K562 (cell line): ENCODE measurements around the gene A1BG. TPM values are rescaled to one million over a fixed set of nuclear protein-coding genes. Genes with fewer than 3 reads are reported as not detected.

Source experiments
- ATAC-seq: fragments of 200-7000 bp; cut with Tn5 transposase; 3 replicates; pipeline ENCODE4 v1.9.1; 2020; ENCODE audit warnings: moderate library complexity
- BruUV-seq: library from RNA; stranded (reverse); fragments of 400-500 nt; replicated peaks from 2 replicates; lab custom pipeline; 2021; lab: Mats Ljungman, UMichigan
- CTCF ChIA-PET: fragments of 300-600 bp; formaldehyde crosslinking; extraction: SDS; loops from one replicate; lab custom pipeline; 2021; ENCODE audit warnings: low intra/inter-chr PET ratio; lab: Yijun Ruan, JAX
- POLR2A ChIA-PET: fragments of 300-600, 350-650 bp; sonication (Branson Sonifier 250); formaldehyde crosslinking; extraction: SDS; loops from one replicate; lab custom pipeline; 2021; ENCODE audit warnings: antibody characterized with exemption, inconsistent platforms; lab: Yijun Ruan, JAX
- DNase-seq, 4 experiments: peaks; one replicate each; pipeline versions ENCODE4 v3.0.0 to v3.0.0-alpha.2; 2011 to 2018; ENCODE audit warnings: low spot score in 3 of 4, mixed read lengths in 3 of 4; ENCODE audit errors: extremely low read depth in 1 of 4
- FAIRE-seq: peaks from 2 replicates; lab custom pipeline; 2011; peaks lifted over from hg19 to GRCh38; lab: Jason Lieb, UNC
- H2AFZ ChIP-seq: 2 replicates; pipeline ENCODE4 v1.6.0; 2011; ENCODE audit warnings: low read depth, low read length, control low read depth, inconsistent platforms
- H3K27ac ChIP-seq: fragments of 200-600 bp; 3 replicates; pipeline ENCODE4 v1.8.0; 2011; ENCODE audit warnings: low read depth, mild to moderate bottlenecking, control low read depth, inconsistent platforms, low read length, moderate library complexity, mixed read lengths; ENCODE audit errors: extremely low read depth
- H3K27me3 ChIP-seq, 2 experiments: fragments of 300-600 bp in 1 of 2; 2 replicates in 1 of 2; 3 replicates in 1 of 2; pipeline versions ENCODE4 v1.6.0 to v1.8.0; 2011; ENCODE audit warnings: inconsistent platforms in 2 of 2, low read length in 2 of 2, mild to moderate bottlenecking in 1 of 2, mixed read lengths in 1 of 2, moderate library complexity in 1 of 2; ENCODE audit not compliant: control insufficient read depth in 2 of 2, insufficient read depth in 2 of 2
- H3K36me3 ChIP-seq: fragments of 300-600 bp; 3 replicates; pipeline ENCODE4 v1.8.0; 2011; ENCODE audit warnings: mild to moderate bottlenecking, low read length, inconsistent platforms; ENCODE audit not compliant: control insufficient read depth, insufficient read depth
- H3K4me1 ChIP-seq, 2 experiments: fragments of 200-600 bp in 1 of 2; replicated peaks in 1 of 2; 2 replicates in 1 of 2; 3 replicates in 1 of 2; pipeline versions ENCODE4 v1.5.1 to v1.8.0; 2011; ENCODE audit warnings: inconsistent platforms in 2 of 2, low read length in 2 of 2, mild to moderate bottlenecking in 1 of 2, mixed read lengths in 1 of 2, moderate library complexity in 1 of 2; ENCODE audit not compliant: control insufficient read depth in 2 of 2, insufficient read depth in 2 of 2
- H3K4me2 ChIP-seq: 2 replicates; pipeline ENCODE4 v1.6.1; 2011; ENCODE audit warnings: low read length, control low read depth, inconsistent platforms, mixed read lengths; ENCODE audit not compliant: insufficient read depth
- H3K4me3 ChIP-seq: fragments of 200-600 bp; sonication (generic), shearing (Covaris generic); 2 replicates; pipeline ENCODE4 v1.5.1; 2016; ENCODE audit warnings: control low read depth, inconsistent platforms
- H3K79me2 ChIP-seq: fragments of 200-600 bp; 3 replicates; pipeline ENCODE4 v1.8.0; 2011; ENCODE audit warnings: low read length, inconsistent platforms; ENCODE audit not compliant: control insufficient read depth, insufficient read depth
- H3K9ac ChIP-seq, 2 experiments: 2 replicates each; pipeline versions ENCODE4 v1.6.0 to v1.6.1; 2011; ENCODE audit warnings: low read depth in 2 of 2, low read length in 2 of 2, control low read depth in 1 of 2, inconsistent platforms in 1 of 2, mild to moderate bottlenecking in 1 of 2, mixed read lengths in 1 of 2; ENCODE audit not compliant: insufficient read depth in 1 of 2
- H3K9me1 ChIP-seq: one replicate; pipeline ENCODE4 v1.6.0; 2011; ENCODE audit warnings: inconsistent platforms, mild to moderate bottlenecking, low read length, moderate library complexity; ENCODE audit not compliant: control insufficient read depth, insufficient read depth
- H3K9me3 ChIP-seq: replicated peaks from 2 replicates; pipeline ENCODE4 v1.5.1; 2011; ENCODE audit warnings: low read depth, low read length, inconsistent platforms; ENCODE audit not compliant: control insufficient read depth, insufficient read depth
- H4K20me1 ChIP-seq: replicated peaks from 2 replicates; pipeline ENCODE4 v1.6.1; 2011; ENCODE audit warnings: low read length, inconsistent platforms, mixed read lengths; ENCODE audit not compliant: control insufficient read depth, insufficient read depth
- ARID4B ChIP-seq: sonication (generic); formaldehyde crosslinking; IDR thresholded peaks from 2 replicates; pipeline ENCODE4 v1.8.0; 2022; ENCODE audit warnings: mild to moderate bottlenecking, missing genetic modification reagents
- BRF1 ChIP-seq: IDR thresholded peaks from 3 replicates; pipeline ENCODE4 v1.6.1; 2011; ENCODE audit warnings: borderline replicate concordance, mild to moderate bottlenecking; ENCODE audit not compliant: insufficient read length; ENCODE audit errors: extremely low read depth
- FOXM1 ChIP-seq, 2 experiments: fragments of 450-650 bp in 1 of 2; sonication (generic) in 1 of 2; formaldehyde crosslinking in 1 of 2; IDR thresholded peaks; 2 replicates each; pipeline versions ENCODE4 v1.6.1 to v1.9.0; 2017 to 2022; ENCODE audit warnings: low read depth in 2 of 2, mild to moderate bottlenecking in 2 of 2, missing genetic modification reagents in 1 of 2, moderate library complexity in 1 of 2
- GABPA ChIP-seq: fragments of 200-800 bp; sonication (Bioruptor generic); conservative IDR thresholded peaks from 2 replicates; pipeline ENCODE4 v1.6.1; 2016; ENCODE audit warnings: low read depth, missing genetic modification characterization, missing compliant biosample characterization
- MLLT1 ChIP-seq, 2 experiments: fragments of 450-650 bp; IDR thresholded peaks; 2 replicates each; pipeline ENCODE4 v1.6.1; 2016
- NCOA2 ChIP-seq, 2 experiments: fragments of 450-650 bp; IDR thresholded peaks; 2 replicates each; pipeline ENCODE4 v1.6.1; 2018; ENCODE audit warnings: mild to moderate bottlenecking in 2 of 2, moderate library complexity in 1 of 2; ENCODE audit not compliant: partially characterized antibody in 2 of 2
- RBBP5 ChIP-seq: fragments of 200-600 bp; sonication (generic); IDR thresholded peaks from 2 replicates; pipeline ENCODE4 v1.6.1; 2012; ENCODE audit warnings: borderline replicate concordance, mild to moderate bottlenecking, low read length, control low read depth, inconsistent platforms; ENCODE audit not compliant: insufficient read depth, poor library complexity, severe bottlenecking
- RFX7 ChIP-seq: fragments of 250-450 bp; sonication (Bioruptor Pico); IDR thresholded peaks from 2 replicates; pipeline ENCODE4 v1.5.1; 2021; ENCODE audit warnings: mild to moderate bottlenecking
- SIRT6 ChIP-seq: IDR thresholded peaks from one replicate; pipeline ENCODE4 v1.6.1; 2012; ENCODE audit warnings: low read depth, mild to moderate bottlenecking, control low read depth, inconsistent platforms, low read length, moderate library complexity
- SMARCE1 ChIP-seq: fragments of 450-650 bp; IDR thresholded peaks from 2 replicates; pipeline ENCODE4 v1.7.1; 2016; ENCODE audit warnings: mild to moderate bottlenecking
- WHSC1 ChIP-seq: IDR thresholded peaks from one replicate; pipeline ENCODE4 v1.6.1; 2012; ENCODE audit warnings: low read length, control low read depth, inconsistent platforms
- ZNF12 ChIP-seq: sonication (generic); formaldehyde crosslinking; IDR thresholded peaks from 2 replicates; pipeline ENCODE4 v1.4.0; 2020; ENCODE audit warnings: mild to moderate bottlenecking, missing genetic modification reagents
- ZNF511 ChIP-seq: sonication (generic); formaldehyde crosslinking; IDR thresholded peaks from 2 replicates; pipeline ENCODE4 v1.8.0; 2022; ENCODE audit warnings: mild to moderate bottlenecking, missing genetic modification reagents
- WGBS: fragments of 100-300 bp; shearing (Covaris generic); methylation state at CpG from one replicate; pipeline ENCODE4 v1.1.6; 2016; ENCODE audit warnings: low coverage, mixed read lengths; ENCODE audit not compliant: insufficient coverage; ENCODE audit errors: missing lambda C conversion rate; 5-methylcytosine and 5-hydroxymethylcytosine counted together
- in situ Hi-C: fragments of 300-500 bp; cut with MboI; formaldehyde crosslinking; loops from 4 replicates; pipeline ENCODE4 v1.15.0; 2018; ENCODE audit warnings: inconsistent platforms, mixed read lengths
- intact Hi-C: fragments of 100-400 bp; cut with micrococcal nuclease; formaldehyde crosslinking; loops from 2 replicates; pipeline ENCODE4 v1.14.2; 2022
- polyA plus RNA-seq, 8 experiments: library from polyadenylated mRNA; depleted of rRNA in 4 of 8; stranded (reverse) in 5 of 8; unstranded in 3 of 8; fragments of >200 nt; fragmentation: Nextera tagmentation in 2 of 8; fragmentation: Illumina TruSeq in 1 of 8; extraction: Ambion mirVana in 2 of 8; extraction: Trizol in 1 of 8; gene quantifications; 2 replicates each; pipeline versions ENCODE4 v1.2.1 to v1.2.3, GENCODE V29; 2011 to 2014; ENCODE audit warnings: inconsistent platforms in 1 of 8, missing spikeins in 1 of 8
- total RNA-seq, 7 experiments: library from RNA; depleted of rRNA in 6 of 7; stranded (reverse); fragments of >200 nt in 6 of 7; fragmentation: Illumina TruSeq in 2 of 7; extraction: Trizol in 2 of 7; gene quantifications; 2 replicates each; pipeline versions ENCODE4 v1.2.1 to v1.2.3, GENCODE V29; 2011 to 2021; ENCODE audit warnings: low replicate concordance in 1 of 7

The A1BG gene
- total and polyA plus RNA-seq, 9 of the 15 experiments (the other 6 are each of a cell fraction or from before 2014, with no cell fraction given) = 0.10 to 19.8 (median 2.6) TPM

GRCh38 chr19:58380037-58380661 is 26.9 kb upstream of the A1BG start:
- Histone ChIP-seq H3K79me2 (peaks cover 15% of the 10 kb centered on the region; the same call in 2 of the 3 replicates), H3K4me1 (peaks cover 12 to 40% of the 10 kb centered on the region in 2 experiments; a peak in 4 of 5 replicates), H3K9me3 (no peaks in the 10 kb centered on the region), H3K27me3 (no peaks in the 10 kb centered on the region), H3K27ac (peak overlapping the region; percentile 88), H3K9me1 (no peaks in the 10 kb centered on the region), H3K9ac (peak overlapping the region; percentile 77 to 93), H3K36me3 (no peaks in the 10 kb centered on the region), H3K4me2 (peak overlapping the region; percentile 99), H3K4me3 (peak overlapping the region; percentile 61), H4K20me1 (no peaks in the 10 kb centered on the region), H2AFZ (peak overlapping the region; percentile 88)
- peak; percentile 5 for ATAC-seq
- FAIRE-seq = peak; percentile 75
- in situ Hi-C loops = no loop called here
- peak in 1 of 4 experiments; percentile 16 for DNase-seq
- ChIA-PET POLR2A (interaction anchor here (0.6 to 1.8 kb wide), 4 partner anchors 16 to 131 kb away, joined by 3 to 13 read pairs (median 5); partner anchors contain the start of gene ZNF497), CTCF (no interaction called here)
- WGBS = 3% methylated on average over 15 of the region's 24 CpGs
- intact Hi-C loops = loop anchor here (2.0 kb wide), 1 partner anchor 17 kb away; the partner anchor contains the start of gene ZNF497
- TSS peak; percentile 52 for BruUV-seq
- 0 out of 2 replicates have a peak, but pooled peaks have one; percentile 18 for TF ChIP-seq FOXM1 (IDR thresholded peaks at IDR 0.05; ENCODE audit: low read depth)
- no peak for TF ChIP-seq FOXM1 (CRISPR knock-in tag; IDR thresholded peaks at IDR 0.05; ENCODE audit: low read depth)
- peak; percentile 51; the same call in 1 of the 2 replicates for TF ChIP-seq SMARCE1
- 0 out of 2 replicates have a peak, but pooled peaks have one; percentile 40 for TF ChIP-seq ZNF511 (CRISPR knock-in tag)
- 0 out of 4 replicates have a peak, but pooled peaks of 1 of the 2 experiments have one; percentile 35 for TF ChIP-seq MLLT1 (IDR thresholded peaks at IDR 0.05)
- TF ChIP-seq RFX7 = 0 out of 2 replicates have a peak, but pooled peaks have one; percentile 22
- TF ChIP-seq GABPA = 0 out of 2 replicates have a peak, but pooled peaks have one; percentile 85
- no peak for TF ChIP-seq RBBP5
- no peak for TF ChIP-seq NCOA2 (IDR thresholded peaks at IDR 0.05; ENCODE audit: partially characterized antibody in 2 of 2)
- TF ChIP-seq SIRT6 = no peak
- no peak for TF ChIP-seq BRF1
- no peak for TF ChIP-seq ARID4B (CRISPR knock-in tag)
- no peak for TF ChIP-seq WHSC1
- TF ChIP-seq ZNF12 (CRISPR knock-in tag) = peak; percentile 80; the same call in 1 of the 2 replicates
